ENCODE data around the gene XYLT1. TPM values are rescaled to one million over a fixed set of nuclear protein-coding genes. Genes with fewer than 3 reads are reported as not detected.

The XYLT1 gene
- total RNA-seq, 3 donors from 2014 or later: 23.1 to 44.0 (median 34.1) TPM

DNA sequence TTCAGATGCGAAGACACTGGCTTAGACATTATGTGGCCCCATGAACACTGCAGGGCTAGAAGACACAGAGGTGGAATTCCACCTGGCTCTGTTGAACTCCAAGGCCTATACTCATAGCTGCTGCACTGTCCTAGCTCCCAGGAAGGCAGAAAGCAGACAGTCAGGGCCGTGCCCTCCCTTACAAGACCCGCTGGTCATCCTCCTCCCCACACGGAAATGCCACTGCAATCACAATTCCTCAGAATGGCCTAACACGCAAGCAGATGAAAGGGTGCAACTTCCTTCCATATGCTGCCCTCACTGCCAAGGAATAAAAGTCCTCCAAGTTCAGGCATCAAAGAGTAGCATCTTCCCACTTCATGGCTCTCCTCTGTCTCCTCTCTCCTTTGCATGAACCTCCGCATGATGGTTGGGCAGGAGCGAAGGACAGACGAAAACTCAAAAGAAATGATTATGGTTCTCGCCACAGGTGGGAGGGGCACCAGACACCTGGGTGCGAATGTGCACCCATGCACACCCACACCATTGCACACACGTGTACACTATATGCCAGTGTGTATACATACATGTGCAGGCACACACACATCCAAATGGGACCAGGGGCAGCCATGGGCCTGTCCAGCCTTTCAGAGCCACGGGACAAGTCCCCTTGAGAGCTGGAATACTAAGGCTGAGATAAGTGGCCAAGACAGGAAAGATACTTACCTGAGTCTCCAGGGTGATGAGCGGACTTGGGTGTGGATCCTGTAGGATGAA, 113.3 kb downstream of the XYLT1 start:
- intact Hi-C loops (cut with DNase I, micrococcal nuclease): no loop called here
- DNase-seq: peak in 1 of 3 donors; percentile 40
- TF ChIP-seq CTCF (IDR thresholded peaks at IDR 0.05): no peak
- peaks cover 7% of the 10 kb centered on the region for H3K4me1 ChIP-seq (ENCODE audit: low read depth)
- ATAC-seq: peak; percentile 3
- H3K36me3 ChIP-seq (ENCODE audit: low read depth): no peaks in the 10 kb centered on the region
- no peaks in the 10 kb centered on the region for H3K9me3 ChIP-seq
- no peak overlapping the region for H3K4me3 ChIP-seq

- intact Hi-C loops (cut with DNase I, micrococcal nuclease): no loop called here
- DNase-seq (peak in 2 of 3 donors; percentile 52 to 61), ATAC-seq (peak; percentile 91)
- TF ChIP-seq CTCF (IDR thresholded peaks at IDR 0.05): no peak
- Histone ChIP-seq H3K36me3 (ENCODE audit: low read depth) (no peaks in the 10 kb centered on the region), H3K9me3 (no peaks in the 10 kb centered on the region), H3K4me3 (no peak overlapping the region), H3K4me1 (ENCODE audit: low read depth) (peaks cover 14% of the 10 kb centered on the region)
These were observed 114.4 kb downstream of the XYLT1 start for GRCh38 chr16:17356243-17356933.

- no peak for TF ChIP-seq CTCF (IDR thresholded peaks at IDR 0.05)
- intact Hi-C loops (cut with DNase I, micrococcal nuclease): no loop called here
- no peaks in the 10 kb centered on the region for H3K36me3 ChIP-seq (ENCODE audit: low read depth)
- no peak for ATAC-seq
- H3K4me3 ChIP-seq: no peak overlapping the region
- peaks cover 16% of the 10 kb centered on the region for H3K4me1 ChIP-seq (ENCODE audit: low read depth)
- DNase-seq: no peak
- H3K9me3 ChIP-seq: no peaks in the 10 kb centered on the region
These were observed 116.1 kb downstream of the XYLT1 start for GRCh38 chr16:17354685-17355084.

GRCh38 chr16:17354141-17354601, 116.6 kb downstream of the XYLT1 start:
- Histone ChIP-seq H3K4me1 (ENCODE audit: low read depth) (peaks cover 16% of the 10 kb centered on the region), H3K4me3 (no peak overlapping the region), H3K36me3 (ENCODE audit: low read depth) (no peaks in the 10 kb centered on the region), H3K9me3 (no peaks in the 10 kb centered on the region)
- intact Hi-C loops (cut with DNase I, micrococcal nuclease): no loop called here
- TF ChIP-seq CTCF (IDR thresholded peaks at IDR 0.05): no peak
- DNase-seq (peak in 1 of 3 donors; percentile 49), ATAC-seq (no peak)

- ATAC-seq (no peak), DNase-seq (no peak)
- Histone ChIP-seq H3K4me3 (no peak overlapping the region), H3K4me1 (ENCODE audit: low read depth) (peaks cover 16% of the 10 kb centered on the region), H3K9me3 (no peaks in the 10 kb centered on the region), H3K36me3 (ENCODE audit: low read depth) (no peaks in the 10 kb centered on the region)
- TF ChIP-seq CTCF (IDR thresholded peaks at IDR 0.05): no peak
- intact Hi-C loops (cut with DNase I, micrococcal nuclease): no loop called here
These were observed 117.2 kb downstream of the XYLT1 start for GRCh38 chr16:17353561-17353960.
